Measurements from ENCODE around the gene PAXIP1.

PAXIP1 gene

GRCh38 chr7:154953006-154953684, 49.8 kb downstream of the PAXIP1 start:
- TF ChIP-seq FOXP2 (optimal IDR thresholded peaks at IDR 0.05; ENCODE audit: borderline replicate concordance, extremely low read depth, extremely low read length, insufficient read depth) (no peak), SIN3A (IDR thresholded peaks at IDR 0.05; ENCODE audit: borderline replicate concordance, insufficient read depth, low read length) (no peak), REST (IDR thresholded peaks at IDR 0.05; ENCODE audit: insufficient read depth in 1 of 2, low read depth in 2 of 2, low read length in 2 of 2) (no peak), POLR2AphosphoS5 (IDR thresholded peaks at IDR 0.05; ENCODE audit: low read depth, low read length) (no peak), TAF1 (IDR thresholded peaks at IDR 0.05; ENCODE audit: borderline replicate concordance, insufficient read depth, low read length) (no peak)

- TF ChIP-seq REST (IDR thresholded peaks at IDR 0.05; ENCODE audit: insufficient read depth in 1 of 2, low read depth in 2 of 2, low read length in 2 of 2) (no peak), SIN3A (IDR thresholded peaks at IDR 0.05; ENCODE audit: borderline replicate concordance, insufficient read depth, low read length) (no peak), FOXP2 (optimal IDR thresholded peaks at IDR 0.05; ENCODE audit: borderline replicate concordance, extremely low read depth, extremely low read length, insufficient read depth) (no peak), TAF1 (IDR thresholded peaks at IDR 0.05; ENCODE audit: borderline replicate concordance, insufficient read depth, low read length) (no peak), POLR2AphosphoS5 (IDR thresholded peaks at IDR 0.05; ENCODE audit: low read depth, low read length) (no peak)
Measured at GRCh38 chr7:154950960-154951359, 52.0 kb downstream of the PAXIP1 start.

GRCh38 chr7:154947604-154948003, 55.3 kb downstream of the PAXIP1 start:
- no peak for TF ChIP-seq FOXP2 (optimal IDR thresholded peaks at IDR 0.05; ENCODE audit: borderline replicate concordance, extremely low read depth, extremely low read length, insufficient read depth)
- no peak for TF ChIP-seq SIN3A (IDR thresholded peaks at IDR 0.05; ENCODE audit: borderline replicate concordance, insufficient read depth, low read length)
- TF ChIP-seq TAF1 (IDR thresholded peaks at IDR 0.05; ENCODE audit: borderline replicate concordance, insufficient read depth, low read length), result no peak
- no peak for TF ChIP-seq POLR2AphosphoS5 (IDR thresholded peaks at IDR 0.05; ENCODE audit: low read depth, low read length)
- no peak for TF ChIP-seq REST (IDR thresholded peaks at IDR 0.05; ENCODE audit: insufficient read depth in 1 of 2, low read depth in 2 of 2, low read length in 2 of 2)

- TF ChIP-seq TAF1 (IDR thresholded peaks at IDR 0.05; ENCODE audit: borderline replicate concordance, insufficient read depth, low read length) (no peak), REST (IDR thresholded peaks at IDR 0.05; ENCODE audit: insufficient read depth in 1 of 2, low read depth in 2 of 2, low read length in 2 of 2) (no peak), FOXP2 (optimal IDR thresholded peaks at IDR 0.05; ENCODE audit: borderline replicate concordance, extremely low read depth, extremely low read length, insufficient read depth) (no peak), POLR2AphosphoS5 (IDR thresholded peaks at IDR 0.05; ENCODE audit: low read depth, low read length) (no peak), SIN3A (IDR thresholded peaks at IDR 0.05; ENCODE audit: borderline replicate concordance, insufficient read depth, low read length) (no peak)
Measured at GRCh38 chr7:154946166-154946565, 56.8 kb downstream of the PAXIP1 start.

Data from PFSK-1 (cell line).